IPS-15b (cell line): ENCODE measurements around the gene ADCK1.
"Not testable (repeated sequence)": the region's sequence is repeated elsewhere in the genome, so short reads cannot be mapped to it uniquely, and the experiment has no call there.

ENCODE experiments used
- H3K27me3 ChIP-seq: one replicate; pipeline ENCODE4 v1.6.1; 2013; ENCODE audit warnings: low read length; ENCODE audit not compliant: control insufficient read depth, insufficient read depth
- H3K36me3 ChIP-seq: one replicate; pipeline ENCODE4 v1.6.1; 2013; ENCODE audit warnings: low read length; ENCODE audit not compliant: control insufficient read depth, insufficient read depth
- H3K4me1 ChIP-seq: one replicate; pipeline ENCODE4 v1.6.1; 2013; ENCODE audit warnings: mild to moderate bottlenecking, low read length; ENCODE audit not compliant: control insufficient read depth, insufficient read depth
- H3K4me3 ChIP-seq: one replicate; pipeline ENCODE4 v1.5.1; 2013; ENCODE audit warnings: low read depth, low read length
- H3K9ac ChIP-seq: one replicate; pipeline ENCODE4 v1.6.1; 2013; ENCODE audit warnings: low read depth, mild to moderate bottlenecking, low read length
- H3K9me3 ChIP-seq: one replicate; pipeline ENCODE4 v1.6.1; 2013; ENCODE audit warnings: mild to moderate bottlenecking, low read length; ENCODE audit not compliant: control insufficient read depth, insufficient read depth

ADCK1 gene

DNA sequence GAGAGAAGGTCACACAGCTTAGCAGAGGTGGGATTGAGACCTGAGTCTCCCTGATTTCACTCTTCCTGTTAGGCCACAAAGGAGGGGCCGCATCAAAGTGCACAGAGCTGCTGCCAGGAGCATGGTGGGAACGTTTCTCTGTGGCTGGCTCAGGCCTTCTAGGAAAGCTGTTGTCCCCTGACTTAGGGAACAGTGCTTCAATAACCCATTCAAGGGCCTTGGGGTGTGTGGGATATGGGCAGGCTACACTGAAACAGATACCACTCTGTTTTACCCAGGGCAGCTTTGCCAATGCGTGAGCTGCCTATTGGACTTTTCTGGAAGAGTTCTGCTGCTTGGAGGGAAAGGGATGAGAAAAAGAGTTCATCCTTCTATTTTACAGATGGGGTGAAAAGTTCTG lies 110.0 kb downstream of the ADCK1 start:
- H3K27me3 ChIP-seq = no peaks in the 10 kb centered on the region
- peaks cover 6% of the 10 kb centered on the region for H3K4me1 ChIP-seq
- H3K9ac ChIP-seq = no peak overlapping the region
- peaks cover 3% of the 10 kb centered on the region for H3K36me3 ChIP-seq
- H3K4me3 ChIP-seq = no peak overlapping the region
- no peaks in the 10 kb centered on the region for H3K9me3 ChIP-seq

DNA sequence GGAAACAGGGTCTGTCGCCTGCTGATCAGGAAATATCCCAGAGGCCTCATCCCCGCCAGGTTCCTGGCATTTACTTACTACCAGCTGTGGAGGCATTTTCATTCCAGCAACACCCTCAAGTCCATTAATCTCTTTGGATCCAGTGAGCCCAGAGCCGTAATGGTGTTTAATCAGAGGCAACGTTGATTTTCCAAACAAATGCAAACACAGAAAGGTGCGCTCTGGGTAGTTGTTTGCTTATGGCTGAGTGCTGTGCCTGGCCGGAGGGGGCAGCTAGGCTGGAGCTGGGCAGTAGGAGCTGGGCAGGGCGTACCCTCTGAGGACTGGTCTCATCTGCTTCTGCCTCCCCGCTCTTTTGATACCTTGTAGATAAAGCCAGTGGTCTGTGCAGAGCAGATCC lies 110.6 kb downstream of the ADCK1 start:
- H3K4me1 ChIP-seq = peaks cover 6% of the 10 kb centered on the region
- H3K4me3 ChIP-seq = no peak overlapping the region
- no peaks in the 10 kb centered on the region for H3K9me3 ChIP-seq
- H3K36me3 ChIP-seq = peaks cover 3% of the 10 kb centered on the region
- no peak overlapping the region for H3K9ac ChIP-seq
- no peaks in the 10 kb centered on the region for H3K27me3 ChIP-seq

DNA sequence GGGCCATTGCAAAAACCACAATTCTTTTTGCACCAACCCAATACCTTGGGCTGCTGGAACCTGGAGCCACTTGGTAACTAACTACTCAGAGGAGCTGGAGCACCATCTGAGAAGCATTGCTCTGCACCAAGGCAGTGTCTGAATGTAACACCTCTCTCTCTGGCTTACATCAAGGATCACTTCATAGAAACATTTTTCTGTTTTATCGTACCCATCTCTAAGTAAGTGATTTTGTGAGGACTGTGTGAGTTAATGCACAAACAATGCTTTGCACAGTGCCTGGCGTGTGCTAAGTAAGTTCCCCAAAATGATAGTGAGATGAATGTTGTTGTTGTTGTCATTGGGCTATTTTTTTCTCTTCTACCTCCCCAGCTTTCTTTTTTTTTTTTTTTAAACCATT lies 111.4 kb downstream of the ADCK1 start:
- Histone ChIP-seq H3K4me1 (peaks cover 6% of the 10 kb centered on the region), H3K27me3 (no peaks in the 10 kb centered on the region), H3K4me3 (no peak overlapping the region), H3K9ac (no peak overlapping the region), H3K36me3 (peaks cover 3% of the 10 kb centered on the region), H3K9me3 (no peaks in the 10 kb centered on the region)

DNA sequence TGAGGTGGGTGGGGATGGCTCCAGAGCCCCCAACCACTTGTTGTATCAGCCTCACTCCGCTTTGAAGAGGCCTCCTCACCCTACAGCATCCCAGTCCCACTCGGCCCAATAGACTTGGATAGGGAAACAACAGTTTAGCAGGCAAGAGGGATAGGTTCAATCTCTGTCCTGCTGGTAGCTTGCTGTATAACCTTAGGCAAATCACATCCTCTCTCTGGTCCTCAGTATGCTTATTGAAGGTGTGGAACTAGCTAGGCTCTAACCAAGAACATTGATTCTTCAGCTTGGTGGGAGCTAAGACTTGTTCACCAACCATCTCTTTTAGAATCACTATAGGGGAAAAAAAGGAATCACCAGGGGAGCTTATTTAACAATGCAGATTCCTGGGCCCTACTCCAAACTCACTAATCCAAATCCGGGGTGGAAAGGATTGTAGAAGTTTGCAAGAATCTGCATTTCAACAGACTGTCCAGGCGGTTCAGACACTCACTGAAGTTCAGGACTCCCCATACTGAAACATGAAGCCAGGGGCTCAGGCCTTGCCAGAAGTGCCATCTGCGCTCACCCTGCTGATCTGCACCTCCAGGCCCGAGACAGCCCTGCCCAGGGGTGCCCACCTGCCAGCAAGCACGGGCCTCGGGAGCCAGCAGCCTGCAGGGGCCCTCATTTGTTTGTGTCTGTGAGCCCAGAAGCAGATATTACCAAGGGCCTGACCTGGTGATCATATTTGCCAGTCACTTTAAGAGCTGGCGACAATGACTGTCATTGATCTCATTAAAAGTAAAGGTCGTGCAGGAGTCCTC lies 113.0 kb downstream of the ADCK1 start:
- no peaks in the 10 kb centered on the region for H3K27me3 ChIP-seq
- no peak overlapping the region for H3K9ac ChIP-seq
- H3K4me1 ChIP-seq = peaks cover 6% of the 10 kb centered on the region
- H3K4me3 ChIP-seq = no peak overlapping the region
- H3K9me3 ChIP-seq = no peaks in the 10 kb centered on the region
- no peaks in the 10 kb centered on the region for H3K36me3 ChIP-seq

DNA sequence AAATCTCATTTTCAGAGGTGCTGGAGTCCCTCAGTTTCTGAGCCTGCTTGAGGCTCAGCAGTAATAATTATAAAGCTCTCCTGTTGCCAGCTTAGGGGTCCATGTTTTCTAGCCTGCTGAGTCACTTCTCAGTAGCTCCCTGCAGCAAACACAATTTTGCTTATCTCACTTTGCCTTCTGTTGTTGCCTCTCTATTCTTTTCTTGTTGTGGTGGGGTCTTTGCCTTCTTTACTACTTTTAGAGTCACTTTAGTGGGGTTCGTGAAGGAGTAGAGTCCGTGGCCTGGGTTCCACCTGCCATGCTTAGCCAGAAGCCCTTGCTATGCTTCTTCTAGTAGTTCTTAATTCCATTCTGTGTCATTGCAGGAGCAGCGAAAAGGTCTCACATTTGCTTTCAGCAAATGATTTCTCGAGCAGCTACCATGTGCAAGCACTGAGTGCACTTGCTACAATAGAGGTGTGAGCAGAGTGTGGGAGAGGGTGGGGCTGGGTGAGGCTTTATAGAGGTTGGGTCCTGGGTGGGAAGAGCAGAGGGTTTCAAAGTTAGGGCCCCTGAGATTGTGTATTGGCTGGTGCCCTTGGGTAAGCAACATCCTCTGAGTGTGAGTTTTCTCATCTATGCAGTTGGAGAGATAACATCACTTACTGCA lies 114.3 kb downstream of the ADCK1 start:
- no peak overlapping the region for H3K4me3 ChIP-seq
- peaks cover 6% of the 10 kb centered on the region for H3K4me1 ChIP-seq
- H3K27me3 ChIP-seq = no peaks in the 10 kb centered on the region
- no peak overlapping the region for H3K9ac ChIP-seq
- no peaks in the 10 kb centered on the region for H3K36me3 ChIP-seq
- no peaks in the 10 kb centered on the region for H3K9me3 ChIP-seq

DNA sequence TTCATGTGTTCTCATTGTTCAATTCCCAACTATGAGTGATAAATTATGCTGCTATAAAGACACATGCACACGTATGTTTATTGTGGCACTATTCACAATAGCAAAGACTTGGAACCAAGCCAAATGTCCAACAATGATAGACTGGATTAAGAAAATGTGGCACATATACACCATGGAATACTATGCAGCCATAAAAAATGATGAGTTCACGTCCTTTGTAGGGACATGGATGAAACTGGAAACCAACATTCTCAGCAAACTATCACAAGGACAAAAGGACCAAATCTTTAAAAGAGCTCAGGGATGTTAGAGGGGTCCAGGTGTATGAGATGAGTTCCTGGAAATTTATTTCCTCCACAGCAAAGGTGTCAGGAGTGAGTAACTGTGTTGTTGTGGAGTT lies 115.5 kb downstream of the ADCK1 start:
- H3K4me3 ChIP-seq, H3K36me3 ChIP-seq, H3K4me1 ChIP-seq, H3K9ac ChIP-seq, H3K27me3 ChIP-seq, H3K9me3 ChIP-seq: not testable (repeated sequence)

DNA sequence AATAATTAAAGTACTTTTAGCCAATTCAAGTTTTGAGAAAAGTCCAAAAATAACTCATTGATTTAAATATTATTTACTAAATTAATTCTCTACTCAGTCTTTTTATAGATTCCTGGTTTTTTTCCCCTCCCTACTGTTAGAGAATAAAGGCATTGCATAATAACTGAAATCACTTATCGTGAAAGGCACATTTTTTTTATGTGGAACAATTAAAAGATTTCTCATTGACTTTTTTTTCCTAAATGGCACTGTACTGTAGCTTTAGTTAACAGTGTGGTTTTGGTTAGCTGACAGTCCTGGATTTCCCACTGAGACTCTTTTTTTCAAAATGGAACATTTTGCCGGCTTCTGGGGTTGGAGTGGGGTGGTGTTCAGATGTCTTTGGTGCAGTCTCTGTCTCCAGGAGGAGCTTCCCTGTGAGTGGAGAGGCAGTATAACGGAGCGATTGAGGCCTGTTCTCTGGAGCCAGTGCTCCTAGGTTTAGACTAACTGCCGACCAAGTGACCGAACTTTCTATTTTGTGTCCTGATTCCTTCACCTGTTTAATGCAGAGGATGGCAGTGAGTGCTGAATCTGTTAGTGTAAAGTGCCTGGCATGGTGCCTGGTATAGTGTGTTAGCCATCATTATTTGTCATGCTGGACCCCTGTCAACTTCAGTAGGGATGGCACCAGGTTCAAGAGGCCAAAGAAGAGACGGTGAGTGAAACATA lies 117.7 kb downstream of the ADCK1 start:
- Histone ChIP-seq H3K9ac (no peak overlapping the region), H3K4me1 (peaks cover 6% of the 10 kb centered on the region), H3K36me3 (no peaks in the 10 kb centered on the region), H3K4me3 (no peak overlapping the region), H3K9me3 (no peaks in the 10 kb centered on the region), H3K27me3 (no peaks in the 10 kb centered on the region)

DNA sequence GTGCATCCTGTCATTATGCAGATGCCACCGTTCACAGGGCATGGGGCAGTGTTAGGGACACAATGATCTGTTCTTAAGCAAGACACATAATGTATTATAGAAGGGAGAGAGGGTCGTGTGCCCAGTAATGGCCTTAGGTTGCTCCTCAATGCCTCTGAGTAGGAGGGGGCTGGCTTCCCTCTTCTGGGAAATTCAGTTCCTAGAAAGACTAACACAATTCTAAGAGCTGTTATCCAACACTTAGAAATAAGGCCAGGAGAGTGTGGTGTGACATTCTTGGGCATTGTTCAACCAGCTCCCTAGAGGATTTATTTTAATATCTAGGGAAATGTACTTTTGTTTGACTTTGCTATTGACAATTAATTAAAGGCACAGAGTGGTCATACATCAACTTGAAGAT lies 118.5 kb downstream of the ADCK1 start:
- Histone ChIP-seq H3K4me3 (no peak overlapping the region), H3K27me3 (no peaks in the 10 kb centered on the region), H3K4me1 (peaks cover 2% of the 10 kb centered on the region), H3K9ac (no peak overlapping the region), H3K9me3 (no peaks in the 10 kb centered on the region), H3K36me3 (no peaks in the 10 kb centered on the region)

DNA sequence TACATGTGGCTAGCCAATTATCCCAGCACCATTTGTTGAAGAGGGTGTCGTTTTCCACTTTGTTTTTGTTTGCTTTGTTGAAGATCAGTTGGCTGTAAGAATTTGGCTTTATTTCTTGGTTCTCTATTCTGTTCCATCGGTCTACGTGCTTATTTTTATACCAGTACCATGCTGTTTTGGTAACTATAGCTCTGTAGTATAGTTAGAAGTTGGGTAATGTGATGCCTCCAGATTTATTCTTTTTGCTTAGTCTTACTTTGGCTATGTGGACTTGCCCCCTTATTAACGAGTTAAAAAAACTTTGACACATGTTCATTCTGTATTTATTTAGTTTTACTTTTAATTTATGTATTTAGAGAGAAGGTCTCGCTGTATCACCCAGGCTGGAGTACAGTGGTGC lies 120.4 kb downstream of the ADCK1 start:
- Histone ChIP-seq H3K27me3 (no peaks in the 10 kb centered on the region), H3K4me1 (no peaks in the 10 kb centered on the region), H3K9ac (no peak overlapping the region), H3K36me3 (no peaks in the 10 kb centered on the region), H3K4me3 (no peak overlapping the region), H3K9me3 (no peaks in the 10 kb centered on the region)

DNA sequence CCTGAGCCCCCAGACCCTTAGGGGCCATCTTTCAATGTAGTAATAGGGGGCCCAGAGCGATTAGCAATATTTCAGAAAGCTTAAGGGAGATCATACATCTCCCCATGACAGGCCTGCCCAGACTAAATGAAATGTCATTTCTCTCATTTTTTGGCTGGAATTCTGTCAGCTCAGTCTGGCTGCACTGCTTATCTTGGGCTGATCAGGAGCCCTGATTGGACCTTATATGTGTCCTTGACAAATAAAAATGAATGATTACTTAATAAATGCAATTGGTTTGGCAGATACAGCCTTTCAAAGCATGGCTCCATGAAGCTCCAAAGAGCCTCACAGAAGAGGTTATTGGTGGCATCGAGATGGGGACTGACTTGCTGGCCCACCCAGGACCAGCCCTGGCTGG lies 121.9 kb downstream of the ADCK1 start:
- Histone ChIP-seq H3K27me3 (no peaks in the 10 kb centered on the region), H3K4me3 (no peak overlapping the region), H3K4me1 (no peaks in the 10 kb centered on the region), H3K9ac (no peak overlapping the region), H3K9me3 (no peaks in the 10 kb centered on the region), H3K36me3 (no peaks in the 10 kb centered on the region)

DNA sequence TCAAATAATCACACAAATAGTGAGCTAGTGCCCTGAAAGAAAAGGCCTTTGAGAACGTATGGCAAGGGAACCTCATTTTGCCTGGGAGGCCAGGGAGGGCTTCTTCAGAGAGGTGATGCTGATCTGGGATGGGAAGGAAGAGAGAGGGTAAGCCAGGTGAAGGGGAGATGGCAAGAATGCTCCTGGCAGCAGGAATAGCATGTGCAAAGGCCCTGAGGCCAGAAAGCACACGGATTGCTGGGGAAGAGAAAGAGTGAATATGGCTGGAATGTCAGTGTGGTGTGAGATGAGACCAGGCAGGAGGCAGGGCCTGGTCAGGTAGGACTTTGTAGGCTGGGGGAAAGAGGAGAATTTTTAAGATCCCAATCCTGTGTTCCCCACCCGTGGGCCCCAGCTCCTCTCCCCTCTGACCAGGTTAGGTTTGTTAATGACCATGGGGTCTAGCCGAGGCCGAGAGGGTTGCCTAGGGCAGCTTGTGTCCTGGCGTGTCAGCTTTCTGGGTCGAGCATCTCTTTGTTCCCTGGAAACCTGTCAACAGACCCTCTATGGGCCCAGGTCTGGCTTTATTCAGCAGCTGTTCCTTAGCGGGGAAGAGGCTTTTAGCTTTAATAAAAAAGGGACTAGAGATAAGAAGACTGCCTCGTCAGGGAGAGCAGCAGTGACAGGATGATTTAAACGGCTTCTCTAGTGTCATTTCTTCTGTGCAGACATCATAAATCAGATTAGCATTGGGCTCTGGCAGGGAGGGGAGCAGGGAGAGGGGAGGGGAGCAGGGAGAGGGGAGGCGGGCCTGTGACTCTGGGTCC lies 123.4 kb downstream of the ADCK1 start:
- Histone ChIP-seq H3K9me3 (no peaks in the 10 kb centered on the region), H3K27me3 (no peaks in the 10 kb centered on the region), H3K9ac (no peak overlapping the region), H3K36me3 (no peaks in the 10 kb centered on the region), H3K4me1 (no peaks in the 10 kb centered on the region), H3K4me3 (no peak overlapping the region)
